ENCODE measurements around the gene CCDC33.

CCDC33 gene

DNA sequence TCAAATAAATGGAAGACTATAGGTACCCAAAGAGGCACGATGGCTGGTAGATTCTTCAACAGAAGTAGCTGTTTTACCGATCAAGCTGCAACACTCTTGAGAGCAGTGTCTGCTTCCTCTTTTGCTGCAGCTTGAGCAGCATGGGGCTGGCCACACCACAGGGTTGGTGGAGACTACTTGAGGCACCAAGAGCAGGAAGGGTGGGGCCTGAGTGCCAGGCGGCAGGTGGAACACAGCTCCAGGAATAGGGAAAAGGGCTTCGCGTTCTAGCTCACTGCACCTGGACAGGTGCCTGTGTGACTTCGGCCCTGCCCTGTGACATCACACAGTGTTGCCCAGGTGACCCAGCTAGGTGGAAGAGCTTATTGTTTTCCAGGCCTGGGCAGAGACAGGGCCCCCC is at the start of gene CCDC33:
Gene CCDC33, plus strand, starts transcription at position 365 of the 400 bp plus-strand sequence. CDS start 394 bp downstream, outside the sequence.
- DNase-seq, result no peak

DNA sequence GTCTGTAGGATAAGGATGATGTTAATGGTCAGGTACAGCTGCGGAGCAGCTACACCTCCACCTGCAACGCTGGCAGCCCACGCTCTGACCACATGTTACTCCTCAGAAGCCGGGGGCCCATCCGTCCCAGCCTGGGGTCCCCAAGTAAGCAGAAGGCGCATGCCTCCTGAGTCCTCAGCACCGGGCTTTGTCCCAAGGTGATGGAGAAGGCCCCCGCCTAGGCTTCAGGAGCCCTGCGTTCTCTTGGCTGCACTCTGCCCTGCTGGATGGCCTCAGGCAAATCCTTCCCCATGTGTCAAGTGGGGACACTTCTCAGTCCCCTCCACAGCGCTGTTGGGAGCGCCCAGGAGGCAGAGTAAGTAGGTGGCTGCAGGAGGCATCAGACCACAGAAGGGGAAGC is 47.9 kb upstream of the CCDC33 start:
- DNase-seq, result no peak

DNA sequence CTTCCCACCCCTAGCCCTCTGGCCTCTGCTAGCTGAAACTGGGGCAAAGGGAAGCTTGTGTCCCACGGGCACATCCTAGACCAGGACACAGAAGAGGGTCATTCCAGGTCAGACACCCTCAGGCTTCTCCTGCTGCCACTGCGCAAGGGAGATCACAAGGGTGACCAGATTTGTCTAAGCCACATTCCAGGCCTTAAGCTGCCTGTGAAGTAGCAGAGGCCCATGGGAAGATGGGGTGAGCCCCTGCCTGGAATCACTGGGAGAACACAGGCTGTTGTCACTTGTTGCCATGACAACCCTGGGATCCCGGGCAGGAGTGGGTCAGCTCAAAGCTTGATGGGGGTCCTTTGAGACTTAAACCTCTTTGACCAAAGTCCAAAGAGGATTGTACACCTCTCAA is 44.3 kb upstream of the CCDC33 start:
- no peak for DNase-seq

DNA sequence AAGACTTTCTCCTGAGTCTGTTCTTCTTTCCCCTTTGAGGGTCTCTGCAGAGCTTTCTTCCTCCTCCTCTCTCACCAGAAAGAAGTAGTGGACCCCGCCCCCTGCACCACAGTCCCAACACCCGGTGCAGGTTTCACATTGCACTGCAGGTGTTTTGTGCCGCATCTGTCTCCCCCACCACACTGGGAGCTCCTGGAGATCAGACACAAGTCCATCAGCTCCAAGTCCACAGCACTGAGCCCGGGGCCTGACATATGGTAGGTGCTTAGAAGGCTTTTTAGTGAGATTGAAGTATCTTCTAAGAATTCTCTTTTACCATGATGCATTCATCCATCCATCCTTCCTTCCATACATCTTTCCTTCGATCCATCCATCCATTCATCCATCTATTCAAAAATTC is 43.4 kb upstream of the CCDC33 start:
- DNase-seq, result no peak

DNA sequence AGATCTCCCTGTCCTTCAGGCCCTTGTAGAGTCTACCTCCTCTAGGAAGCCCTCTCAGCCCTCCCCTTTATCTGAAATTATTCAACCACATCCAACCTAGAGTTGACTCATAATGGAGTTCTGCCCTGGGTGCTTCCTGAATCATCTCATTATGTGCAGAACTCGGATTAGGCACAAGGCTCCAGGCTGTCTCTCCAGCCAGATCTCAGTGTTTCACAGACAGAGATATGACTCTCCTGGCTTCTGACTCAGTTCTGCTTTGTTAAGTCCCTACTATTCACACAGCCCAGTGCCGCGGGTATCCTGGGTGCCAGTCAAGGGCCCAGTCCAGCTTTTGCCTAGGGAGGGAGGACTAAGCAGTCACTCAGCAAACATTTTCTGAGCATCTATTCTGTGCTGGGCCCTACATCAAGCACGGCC is 42.8 kb upstream of the CCDC33 start:
- no peak for DNase-seq

DNA sequence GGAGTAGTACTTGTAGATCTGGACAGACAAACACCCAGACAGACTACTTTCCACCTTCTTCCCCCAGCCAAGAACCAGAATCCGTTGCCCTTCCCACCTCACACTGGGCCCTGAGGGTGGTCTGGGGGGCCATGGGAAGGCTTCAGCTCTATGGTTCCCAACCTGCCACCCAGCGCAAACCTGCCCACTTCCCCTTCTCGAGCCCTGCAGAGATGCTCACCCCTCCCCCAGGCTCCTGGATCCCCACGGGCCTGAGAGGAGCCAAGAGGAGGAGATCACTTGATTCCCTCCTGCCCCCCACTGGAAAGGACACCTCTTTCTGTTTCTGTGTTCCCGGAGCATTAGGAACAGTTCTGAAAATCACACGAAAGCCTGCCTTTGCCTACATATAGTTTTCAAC is 42.2 kb upstream of the CCDC33 start:
- DNase-seq, result no peak

DNA sequence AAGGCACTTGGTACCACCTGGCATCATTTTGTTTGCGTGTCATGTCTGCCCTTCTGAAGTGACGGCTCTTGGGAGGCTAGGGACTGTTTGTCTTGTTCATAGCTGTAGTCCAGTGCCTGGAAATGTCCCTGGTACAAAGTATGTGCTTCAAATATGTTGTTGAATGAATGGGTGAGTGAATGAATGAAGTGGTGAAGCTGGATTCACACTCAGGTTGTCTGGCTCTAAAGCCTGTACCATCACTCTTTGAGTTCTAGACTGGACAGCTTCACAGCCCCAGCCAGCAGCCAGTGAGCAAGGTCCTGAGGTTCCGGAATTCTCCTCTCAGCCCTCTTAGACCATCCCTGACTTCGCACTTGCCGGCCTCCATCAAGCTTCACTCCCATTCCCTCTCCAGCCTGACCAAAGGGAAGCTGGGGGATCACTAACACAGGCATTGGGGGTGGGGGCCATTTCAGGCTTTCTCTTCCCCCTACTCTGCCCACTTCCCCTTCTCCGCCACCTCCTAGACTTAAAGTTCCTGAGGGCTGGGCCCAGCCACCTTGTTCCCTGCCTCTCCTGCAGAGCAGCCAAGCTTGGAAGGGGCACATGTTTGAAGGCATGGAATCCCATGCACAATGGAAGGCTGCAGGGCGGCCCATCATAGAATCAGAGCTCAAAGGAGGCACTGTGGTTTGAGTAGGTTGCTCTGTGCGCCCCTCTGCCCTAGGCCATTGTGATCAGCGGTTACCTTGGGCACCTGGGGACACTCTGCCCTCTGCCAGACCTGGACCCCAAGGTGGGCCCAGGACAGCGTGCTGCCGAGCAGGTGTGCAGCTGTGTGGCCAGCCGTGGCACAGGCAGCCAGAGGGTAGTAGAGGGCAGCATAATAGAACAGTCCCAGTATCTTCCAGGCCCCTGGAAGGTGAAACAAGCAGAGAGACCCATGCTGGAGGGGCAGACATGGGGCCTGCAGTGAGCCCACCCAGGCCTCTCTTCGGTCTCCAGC is 41.3 kb upstream of the CCDC33 start:
- DNase-seq, result no peak

DNA sequence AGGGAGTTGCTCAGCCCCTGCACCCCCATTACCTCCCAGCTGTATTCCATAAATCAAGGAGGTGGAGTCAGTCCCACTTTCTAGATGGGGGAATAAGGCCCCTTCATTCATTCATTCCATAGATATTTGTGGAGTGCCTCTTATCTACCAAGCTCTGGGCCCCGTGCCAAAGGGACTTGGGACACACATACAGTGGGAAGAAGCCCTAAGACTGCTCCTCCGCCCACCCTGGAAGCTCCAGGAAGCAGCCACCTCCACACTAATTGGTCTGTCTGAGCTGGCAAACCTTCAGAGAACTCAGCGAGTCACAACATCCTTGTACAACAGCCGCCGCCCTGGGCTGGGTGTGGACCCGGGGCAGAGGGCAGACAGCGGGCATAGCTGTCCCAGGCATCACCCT is 40.0 kb upstream of the CCDC33 start:
- DNase-seq, result no peak

DNA sequence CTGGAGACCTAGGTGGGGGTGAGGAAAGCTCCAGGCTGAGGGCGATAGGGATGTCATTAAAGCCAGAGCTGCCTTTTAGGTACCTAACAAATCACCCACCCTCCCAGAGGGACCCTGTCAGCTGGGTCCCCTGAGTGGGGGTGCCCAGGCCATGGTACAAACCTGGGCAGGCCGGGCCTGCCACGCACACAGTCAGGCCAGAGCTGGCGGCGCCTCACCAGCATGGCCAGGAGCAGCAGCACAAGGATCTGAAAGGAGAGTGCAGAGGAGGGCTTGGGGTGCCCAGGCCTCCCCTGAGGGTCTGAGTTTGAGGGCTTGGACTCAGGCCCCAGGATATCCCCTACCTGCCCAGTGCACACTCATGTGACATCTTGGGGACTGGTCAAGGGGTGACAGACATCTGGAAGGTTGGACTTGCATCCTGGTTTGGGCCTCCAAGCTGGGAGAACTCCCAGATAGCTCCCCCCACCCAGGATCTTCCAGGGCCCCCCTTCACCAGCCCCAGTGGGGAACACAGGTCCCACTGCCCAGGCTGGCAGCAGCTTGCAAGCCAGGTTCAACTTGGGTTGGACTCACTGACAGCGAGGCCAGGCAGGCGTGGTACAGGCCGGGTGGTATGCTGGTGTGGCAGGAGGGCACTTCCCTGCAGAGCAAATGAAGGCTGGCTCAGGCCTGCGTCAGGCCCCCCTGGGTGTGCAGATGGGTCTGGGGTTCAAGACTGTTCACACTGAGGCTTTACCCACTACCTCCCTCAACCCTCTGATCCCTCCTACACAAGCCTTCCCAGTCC is 38.8 kb upstream of the CCDC33 start:
- DNase-seq, result no peak

DNA sequence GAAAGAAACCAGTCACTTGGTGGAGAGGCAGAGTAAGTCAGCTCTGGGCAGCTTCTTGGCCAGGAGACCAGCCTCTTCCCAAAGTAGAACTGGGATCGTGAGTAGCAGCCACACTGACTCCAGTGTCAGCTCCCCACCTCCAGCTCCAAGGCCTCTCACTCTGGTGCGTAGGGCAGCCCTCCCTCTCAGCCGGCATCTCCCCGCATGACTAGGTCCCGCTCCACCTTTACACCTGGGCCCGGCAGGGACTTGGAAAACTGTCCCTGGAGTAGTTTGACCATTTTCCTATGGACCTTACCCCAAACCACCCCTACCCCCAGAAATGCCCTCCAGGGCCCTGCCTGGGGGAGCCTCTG is 36.9 kb upstream of the CCDC33 start:
- DNase-seq, result no peak

DNA sequence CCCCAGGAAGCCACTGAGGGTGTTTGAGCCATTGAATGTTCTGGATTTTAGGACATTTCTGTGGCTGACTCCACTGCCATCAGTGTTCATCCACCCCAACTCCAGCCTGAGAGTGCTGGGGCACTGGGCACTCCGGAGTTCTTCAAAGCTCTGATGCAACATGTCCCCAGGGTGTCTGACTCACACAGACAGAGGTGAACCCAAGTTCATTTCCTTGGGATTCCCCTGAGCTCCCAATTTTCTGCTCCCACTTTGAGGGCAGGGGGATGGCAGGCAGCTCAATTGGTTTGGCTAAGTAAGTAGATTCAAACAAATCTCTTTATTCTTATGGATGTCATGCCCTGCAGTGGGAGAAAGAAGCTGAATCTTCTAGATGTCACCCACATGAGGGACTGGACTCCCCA is 35.7 kb upstream of the CCDC33 start:
- DNase-seq, result no peak

DNA sequence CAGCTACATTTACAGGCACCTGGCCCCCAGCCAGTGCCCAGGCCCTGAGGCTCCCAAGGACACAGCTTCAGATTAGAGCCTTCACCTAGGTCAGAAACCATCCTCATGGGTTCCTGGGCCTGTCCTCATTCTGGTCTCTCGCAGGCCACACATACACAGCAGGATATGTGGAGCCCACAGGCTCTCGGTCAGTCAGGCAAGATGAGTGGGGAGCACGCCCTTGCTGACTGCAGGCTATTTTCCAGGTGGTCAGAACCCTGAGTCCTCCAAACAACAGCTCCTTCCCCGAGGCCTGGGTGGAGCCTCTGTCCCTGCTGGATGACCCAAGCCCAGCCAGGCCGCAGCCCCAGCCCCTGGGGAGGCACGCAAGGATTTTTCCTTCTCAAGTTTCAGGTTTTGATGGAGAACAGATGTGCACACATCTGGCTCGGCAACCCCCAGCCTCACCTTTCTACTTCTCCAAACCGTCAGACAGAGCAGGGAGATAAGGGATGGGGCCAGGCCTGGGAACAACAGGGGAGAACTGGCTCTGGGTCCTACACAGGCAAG is 35.2 kb upstream of the CCDC33 start:
- DNase-seq, result no peak

DNA sequence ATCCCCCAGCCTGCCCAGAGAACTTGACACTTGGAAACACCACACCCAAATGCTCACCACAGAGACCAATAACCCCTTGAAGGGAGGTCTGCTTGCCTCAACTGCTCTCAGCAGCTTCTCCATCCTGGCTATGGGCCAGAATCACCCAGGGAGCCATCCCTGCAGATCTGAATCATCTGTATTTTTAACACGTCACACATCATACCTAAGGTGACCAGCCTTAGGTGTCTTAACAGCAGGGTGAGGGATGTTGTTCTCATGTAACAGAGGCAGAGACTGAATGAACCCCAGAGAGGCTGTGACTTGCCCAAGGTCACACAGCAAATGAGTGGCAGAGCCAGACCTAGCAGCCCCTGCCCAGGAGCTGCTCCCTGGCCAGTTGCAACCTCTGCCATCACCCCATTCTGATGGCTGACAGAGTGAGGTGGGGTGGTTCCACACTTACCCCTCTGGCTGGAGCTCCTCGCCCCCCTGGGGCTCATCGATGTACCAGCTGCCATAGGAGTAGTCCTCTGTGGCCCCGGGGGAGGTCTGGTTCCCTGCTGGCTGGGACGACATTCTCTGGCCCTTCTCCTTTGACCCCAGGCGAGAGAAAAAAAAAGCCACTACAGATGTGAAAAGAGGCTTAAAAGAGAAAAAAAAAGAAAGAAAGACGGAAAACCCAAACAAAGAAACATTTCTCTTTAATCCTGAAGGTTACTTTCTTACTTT is 34.3 kb upstream of the CCDC33 start:
- no peak for DNase-seq

DNA sequence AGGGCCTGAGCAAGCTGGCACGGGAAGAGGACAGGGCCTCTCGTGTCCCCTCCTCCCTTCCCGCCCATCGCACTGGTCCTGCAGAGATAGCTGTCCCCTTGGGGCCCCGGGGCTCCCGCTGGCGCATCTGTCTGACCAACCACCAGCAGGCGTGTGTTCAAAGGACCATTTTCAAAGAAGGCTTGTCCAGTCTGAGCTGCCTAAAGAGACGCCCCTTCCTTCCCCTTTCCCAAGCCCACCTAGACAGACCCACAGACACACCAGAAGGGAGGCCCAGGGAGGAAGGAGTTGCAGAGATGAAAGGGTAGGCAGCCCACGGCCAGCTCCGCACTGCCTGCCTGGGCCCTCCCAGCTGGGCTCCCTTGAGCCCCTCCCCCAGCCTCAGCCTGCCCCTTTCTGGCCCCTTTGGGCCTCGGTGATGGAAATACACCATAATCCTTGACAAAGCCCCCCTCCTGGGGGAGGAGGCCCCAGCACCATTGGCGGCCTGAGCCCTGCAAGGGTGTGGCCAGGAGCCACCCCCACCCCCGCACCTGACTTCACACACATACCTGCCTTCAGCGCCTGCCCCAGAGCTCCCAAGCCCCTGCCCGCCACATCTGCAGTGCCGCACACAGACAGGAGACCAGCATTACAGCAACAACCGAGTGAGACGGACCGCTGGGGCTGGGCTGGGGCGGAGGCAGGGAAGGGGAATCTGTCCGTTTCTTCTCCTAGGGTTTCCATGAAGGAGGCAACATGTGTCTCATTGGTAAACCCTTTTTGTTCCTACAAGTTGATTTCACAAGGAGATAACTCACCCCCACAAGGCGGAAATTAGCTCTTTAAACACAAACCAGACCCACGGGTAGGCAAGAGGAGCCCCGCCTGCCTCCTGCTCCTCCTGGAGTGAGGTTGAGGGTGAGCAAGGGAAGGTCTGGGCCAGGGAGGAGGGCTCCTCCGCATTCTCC is 33.4 kb upstream of the CCDC33 start, which contains the start of gene STRA6:
Gene STRA6, minus strand, starts transcription at position 336 of the 950 bp plus-strand sequence. CDS start 520 bp downstream, outside the sequence.
- no peak for DNase-seq

DNA sequence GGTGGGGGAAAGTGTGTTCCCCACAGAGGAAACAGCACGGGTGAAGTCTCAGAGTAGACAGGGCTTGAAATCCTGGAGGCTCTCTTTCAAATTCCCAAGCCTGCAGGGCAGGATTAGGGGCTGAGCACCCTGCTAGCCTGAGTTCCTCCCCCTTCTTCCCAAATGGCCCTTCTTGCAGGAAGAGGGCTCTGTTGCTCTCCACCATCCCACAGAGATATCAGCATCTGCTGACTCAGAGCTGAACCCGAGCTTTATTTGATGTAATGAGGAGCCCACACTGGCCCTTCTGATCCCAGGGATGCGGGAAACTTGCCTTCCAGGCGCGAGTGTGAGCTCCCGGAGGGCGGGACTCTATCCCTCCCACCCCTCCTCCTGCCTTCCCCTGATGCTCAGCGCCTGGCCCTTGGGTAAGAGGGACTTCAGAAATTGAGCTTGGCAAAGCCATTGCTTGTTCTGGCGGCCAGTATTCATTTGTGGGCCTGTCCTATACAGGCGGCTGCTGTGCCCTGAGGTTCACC is 32.2 kb upstream of the CCDC33 start:
- no peak for DNase-seq

DNA sequence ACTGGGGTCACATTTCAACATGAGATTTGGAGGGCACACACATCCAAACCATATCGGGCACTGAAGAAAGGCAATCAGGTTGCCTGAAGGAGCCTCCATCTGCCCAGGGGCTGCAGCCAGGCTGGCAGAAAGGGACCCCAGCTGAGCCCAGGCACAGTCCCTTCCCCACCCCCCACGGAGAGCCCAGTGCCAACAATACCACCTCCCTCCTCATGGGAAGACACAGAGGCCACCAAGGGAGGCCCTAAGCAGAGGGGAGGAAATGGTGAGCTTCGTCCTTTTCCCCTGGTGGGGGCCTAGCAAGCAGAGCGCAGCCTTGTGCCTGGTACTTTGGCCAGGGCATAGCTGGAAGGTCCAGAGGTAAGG is 30.6 kb upstream of the CCDC33 start:
- no peak for DNase-seq

DNA sequence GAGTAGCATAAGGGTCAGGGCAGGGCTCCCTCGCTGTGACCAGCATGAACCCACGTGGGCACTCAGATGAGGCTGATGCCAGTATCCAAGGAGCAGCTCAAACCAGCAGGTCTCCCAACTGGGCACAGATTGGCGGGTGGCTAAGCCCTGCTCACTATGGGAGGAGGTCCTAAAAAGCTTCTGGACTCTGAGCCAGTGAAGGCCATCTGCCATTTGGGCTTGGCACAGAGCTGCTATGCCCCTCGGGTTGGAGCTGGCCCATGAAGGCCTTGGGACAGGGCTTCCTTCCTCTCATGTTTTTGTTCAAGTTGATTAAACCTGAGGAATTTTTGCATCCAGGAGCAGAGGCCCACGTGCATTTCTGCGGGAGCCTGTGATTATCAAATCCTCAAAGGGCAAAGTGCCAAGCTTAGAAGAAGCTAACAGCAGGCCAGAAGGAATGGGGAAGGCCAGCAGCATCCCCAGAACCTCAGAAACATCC is 29.3 kb upstream of the CCDC33 start:
- DNase-seq, result no peak

DNA sequence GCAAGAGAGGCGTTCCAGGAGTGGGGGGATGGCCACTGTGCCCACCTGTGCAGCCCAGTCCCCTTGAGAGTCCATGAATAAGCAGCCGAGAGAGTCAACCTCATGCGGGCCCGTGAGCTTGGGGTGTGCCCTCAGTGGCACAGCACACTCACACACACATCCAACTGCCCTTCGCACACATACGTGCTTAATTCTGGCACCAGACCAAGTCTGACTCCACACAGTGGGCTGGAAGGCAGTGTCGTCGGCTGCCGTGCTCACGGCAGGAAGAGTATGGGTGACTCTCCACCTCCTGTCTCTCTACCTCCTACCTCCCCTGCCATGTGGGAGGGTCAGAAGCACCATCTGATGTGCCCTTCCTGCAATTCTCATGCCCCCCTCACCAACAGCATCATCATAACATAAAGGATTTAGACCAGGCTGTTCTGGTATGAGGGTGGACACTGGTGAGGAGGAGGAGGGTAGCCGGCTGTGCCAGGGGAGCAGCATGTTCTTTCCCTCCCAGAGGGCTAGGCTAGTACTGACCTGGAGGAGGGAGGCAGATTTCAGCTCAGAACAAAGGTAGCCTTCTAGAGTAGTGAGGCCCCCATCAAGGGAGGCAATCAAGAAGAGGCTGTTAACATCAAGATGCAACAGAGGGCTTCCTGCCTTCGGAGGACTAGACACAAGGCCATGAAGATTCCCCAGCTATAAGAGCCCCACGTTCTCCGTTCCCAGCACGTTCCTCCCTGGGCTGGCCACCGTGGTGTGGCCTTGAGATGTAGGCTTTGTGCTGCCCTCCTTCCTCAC is 28.3 kb upstream of the CCDC33 start:
- DNase-seq, result no peak

DNA sequence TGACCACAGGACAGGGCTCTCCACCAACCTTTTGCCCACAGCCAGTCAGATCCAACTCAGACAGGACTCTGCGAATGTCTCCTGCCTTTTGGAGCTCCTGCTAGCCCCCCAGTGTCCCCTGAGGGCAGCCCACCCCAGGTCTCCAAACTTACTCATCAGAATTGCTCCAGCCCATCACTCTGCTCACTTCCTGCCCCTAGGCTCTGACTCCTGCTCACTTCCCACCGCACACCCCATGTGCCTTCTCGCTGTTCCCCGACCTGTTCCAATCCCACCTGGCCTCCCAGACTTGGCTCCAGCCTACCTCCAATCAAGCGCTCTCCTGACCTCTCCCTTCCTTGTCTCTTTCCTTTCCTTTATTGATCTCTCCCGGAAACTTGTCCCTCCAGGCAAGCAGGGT is 27.6 kb upstream of the CCDC33 start:
- DNase-seq, result no peak

DNA sequence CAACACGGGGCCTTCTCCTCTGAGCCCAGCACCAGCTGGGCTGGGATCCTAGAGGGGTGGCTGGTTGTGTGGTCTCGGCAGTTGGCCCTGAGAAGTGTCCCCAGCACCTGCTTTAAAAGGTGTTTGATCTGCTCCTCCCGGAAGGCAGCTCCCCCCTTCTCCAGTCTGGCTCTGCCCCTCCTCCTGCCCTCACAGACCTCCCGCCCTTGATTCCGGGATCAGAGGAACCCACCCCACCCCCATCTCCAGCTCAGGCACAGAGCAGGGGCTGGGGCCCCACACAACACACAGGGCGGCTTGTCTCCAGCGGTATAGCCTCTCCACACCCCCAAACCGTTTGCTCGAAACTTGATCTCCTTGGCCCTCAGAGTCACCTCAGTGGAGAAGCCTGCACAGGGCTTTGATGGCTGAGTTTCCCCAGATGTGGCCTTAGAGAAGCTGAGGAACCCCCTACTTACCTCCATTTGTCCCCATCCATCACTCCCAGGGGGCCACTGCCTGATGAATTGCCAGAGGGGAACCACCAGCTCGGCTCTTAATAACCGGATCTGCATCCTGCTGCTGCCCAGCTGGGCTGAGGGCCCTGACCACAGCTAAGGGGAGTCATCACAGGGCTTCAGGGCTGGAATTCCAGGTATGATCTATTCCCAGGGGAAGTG is 27.1 kb upstream of the CCDC33 start:
- no peak for DNase-seq
